A549 (cell line): ENCODE results near the gene ASMTL.
"Not testable (repeated sequence)": the region's sequence is repeated elsewhere in the genome, so short reads cannot be mapped to it uniquely, and the experiment has no call there.

Source experiments
- CBX8 ChIP-seq: fragments of 200-600 bp; sonication (generic); IDR thresholded peaks from 2 replicates; pipeline ENCODE4 v1.6.1; 2016
- CEBPB ChIP-seq, 2 experiments: fragments of >200 bp in 1 of 2; sonication (Bioruptor Twin) in 1 of 2; formaldehyde crosslinking in 1 of 2; IDR thresholded peaks; 2 replicates each; pipeline ENCODE4 v1.6.1; 2012 to 2016
- CHD4 ChIP-seq: fragments of 200-600 bp; sonication (generic); IDR thresholded peaks from 2 replicates; pipeline ENCODE4 v1.6.1; 2016; ENCODE audit warnings: antibody characterized with exemption, mild to moderate bottlenecking, borderline replicate concordance
- CTCF ChIP-seq: fragments of >200 bp; sonication (Bioruptor Twin); formaldehyde crosslinking; IDR thresholded peaks from 3 replicates; pipeline ENCODE4 v1.5.1; 2016
- HMGXB4 ChIP-seq: fragments of 250-450 bp; sonication (Bioruptor Pico); IDR thresholded peaks from 2 replicates; pipeline ENCODE4 v1.5.0; 2021; ENCODE audit warnings: mild to moderate bottlenecking, moderate library complexity, borderline replicate concordance
- NFE2L2 ChIP-seq: fragments of 150-350 bp; conservative IDR thresholded peaks from 2 replicates; pipeline ENCODE4 v1.6.1; 2014; ENCODE audit warnings: low read length
- PHF8 ChIP-seq: fragments of 200-600 bp; sonication (generic); IDR thresholded peaks from 2 replicates; pipeline ENCODE4 v1.6.1; 2016; ENCODE audit warnings: low read depth, mild to moderate bottlenecking, antibody characterized with exemption, moderate library complexity, borderline replicate concordance
- POLR2A ChIP-seq: IDR thresholded peaks from 2 replicates; pipeline ENCODE4 v1.6.1; 2012; ENCODE audit warnings: mild to moderate bottlenecking, low read length
- POLR2AphosphoS2 ChIP-seq: conservative IDR thresholded peaks from 2 replicates; pipeline ENCODE4 v1.6.1; 2012; ENCODE audit warnings: low read length, improper control_type of control experiment, inconsistent platforms

- TF ChIP-seq CEBPB (IDR thresholded peaks at IDR 0.05); POLR2AphosphoS2; CTCF; PHF8; POLR2A; NFE2L2; CBX8; HMGXB4 (CRISPR knock-in tag); CHD4: not testable (repeated sequence)
These were observed 21.9 kb upstream of the ASMTL start for GRCh38 chrX:1474593-1474992.
